Measurements from ENCODE around the gene MC4R.

Gene MC4R

DNA sequence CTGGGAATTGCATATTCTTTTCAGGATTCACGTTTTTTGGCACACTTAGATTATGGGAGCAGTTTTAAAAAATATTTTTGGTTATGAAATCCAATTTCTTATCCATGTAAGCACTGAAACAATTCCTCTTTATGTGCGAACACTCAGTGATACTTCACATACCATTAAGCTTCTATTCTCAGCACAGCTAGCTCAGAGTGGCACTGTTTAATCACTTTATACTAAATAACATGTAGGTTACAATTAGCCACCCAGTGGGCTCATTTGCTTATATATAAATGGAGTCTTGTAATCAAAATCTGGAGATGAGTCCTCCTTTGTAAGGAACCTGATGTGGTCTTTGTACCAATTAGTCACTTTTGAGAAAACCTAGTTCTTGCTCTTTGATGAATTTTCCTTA lies 11.3 kb upstream of the MC4R start:
- ChIA-PET POLR2A (no interaction called here), CTCF (interaction anchor here (1.1 kb wide), 1 partner anchor 11 kb away, joined by 4 read pairs; the partner anchor contains the start of gene MC4R)
- H3K4me1 ChIP-seq (ENCODE audit: control insufficient read depth, insufficient read depth, low read length) = no peaks in the 10 kb centered on the region
- H3K4me3 ChIP-seq (ENCODE audit: low read depth, low read length) = no peak overlapping the region
- H3K9me3 ChIP-seq (ENCODE audit: control insufficient read depth, insufficient read depth, low read depth, low read length) = no peaks in the 10 kb centered on the region
- TF ChIP-seq ZNF391 (tag by site-specific recombination; IDR thresholded peaks at IDR 0.05; ENCODE audit: borderline replicate concordance, low read depth) = no peak
- TF ChIP-seq ZNF274 (IDR thresholded peaks at IDR 0.05; ENCODE audit: low read length) = no peak
- no peak for TF ChIP-seq ZNF274 (tag by site-specific recombination; IDR thresholded peaks at IDR 0.05; ENCODE audit: borderline replicate concordance)
- no peak for TF ChIP-seq ZNF747 (tag by site-specific recombination; IDR thresholded peaks at IDR 0.05)
- no peak for TF ChIP-seq ZNF214 (tag by site-specific recombination; IDR thresholded peaks at IDR 0.05; ENCODE audit: borderline replicate concordance)
- no peak for TF ChIP-seq ZFP69B (tag by site-specific recombination; IDR thresholded peaks at IDR 0.05)
- TF ChIP-seq TCF7L2 (IDR thresholded peaks at IDR 0.05; ENCODE audit: borderline replicate concordance, low read depth, low read length) = no peak
- TF ChIP-seq, protein P1, sequence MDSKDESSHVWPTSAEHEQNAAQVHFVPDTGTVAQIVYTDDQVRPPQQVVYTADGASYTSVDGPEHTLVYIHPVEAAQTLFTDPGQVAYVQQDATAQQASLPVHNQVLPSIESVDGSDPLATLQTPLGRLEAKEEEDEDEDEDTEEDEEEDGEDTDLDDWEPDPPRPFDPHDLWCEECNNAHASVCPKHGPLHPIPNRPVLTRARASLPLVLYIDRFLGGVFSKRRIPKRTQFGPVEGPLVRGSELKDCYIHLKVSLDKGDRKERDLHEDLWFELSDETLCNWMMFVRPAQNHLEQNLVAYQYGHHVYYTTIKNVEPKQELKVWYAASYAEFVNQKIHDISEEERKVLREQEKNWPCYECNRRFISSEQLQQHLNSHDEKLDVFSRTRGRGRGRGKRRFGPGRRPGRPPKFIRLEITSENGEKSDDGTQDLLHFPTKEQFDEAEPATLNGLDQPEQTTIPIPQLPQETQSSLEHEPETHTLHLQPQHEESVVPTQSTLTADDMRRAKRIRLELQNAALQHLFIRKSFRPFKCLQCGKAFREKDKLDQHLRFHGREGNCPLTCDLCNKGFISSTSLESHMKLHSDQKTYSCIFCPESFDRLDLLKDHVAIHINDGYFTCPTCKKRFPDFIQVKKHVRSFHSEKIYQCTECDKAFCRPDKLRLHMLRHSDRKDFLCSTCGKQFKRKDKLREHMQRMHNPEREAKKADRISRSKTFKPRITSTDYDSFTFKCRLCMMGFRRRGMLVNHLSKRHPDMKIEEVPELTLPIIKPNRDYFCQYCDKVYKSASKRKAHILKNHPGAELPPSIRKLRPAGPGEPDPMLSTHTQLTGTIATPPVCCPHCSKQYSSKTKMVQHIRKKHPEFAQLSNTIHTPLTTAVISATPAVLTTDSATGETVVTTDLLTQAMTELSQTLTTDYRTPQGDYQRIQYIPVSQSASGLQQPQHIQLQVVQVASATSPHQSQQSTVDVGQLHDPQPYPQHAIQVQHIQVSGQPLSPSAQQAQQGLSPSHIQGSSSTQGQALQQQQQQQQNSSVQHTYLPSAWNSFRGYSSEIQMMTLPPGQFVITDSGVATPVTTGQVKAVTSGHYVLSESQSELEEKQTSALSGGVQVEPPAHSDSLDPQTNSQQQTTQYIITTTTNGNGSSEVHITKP (tag by site-specific recombination; IDR thresholded peaks at IDR 0.05) = no peak
- TF ChIP-seq, protein P2, sequence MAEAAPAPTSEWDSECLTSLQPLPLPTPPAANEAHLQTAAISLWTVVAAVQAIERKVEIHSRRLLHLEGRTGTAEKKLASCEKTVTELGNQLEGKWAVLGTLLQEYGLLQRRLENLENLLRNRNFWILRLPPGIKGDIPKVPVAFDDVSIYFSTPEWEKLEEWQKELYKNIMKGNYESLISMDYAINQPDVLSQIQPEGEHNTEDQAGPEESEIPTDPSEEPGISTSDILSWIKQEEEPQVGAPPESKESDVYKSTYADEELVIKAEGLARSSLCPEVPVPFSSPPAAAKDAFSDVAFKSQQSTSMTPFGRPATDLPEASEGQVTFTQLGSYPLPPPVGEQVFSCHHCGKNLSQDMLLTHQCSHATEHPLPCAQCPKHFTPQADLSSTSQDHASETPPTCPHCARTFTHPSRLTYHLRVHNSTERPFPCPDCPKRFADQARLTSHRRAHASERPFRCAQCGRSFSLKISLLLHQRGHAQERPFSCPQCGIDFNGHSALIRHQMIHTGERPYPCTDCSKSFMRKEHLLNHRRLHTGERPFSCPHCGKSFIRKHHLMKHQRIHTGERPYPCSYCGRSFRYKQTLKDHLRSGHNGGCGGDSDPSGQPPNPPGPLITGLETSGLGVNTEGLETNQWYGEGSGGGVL (tag by site-specific recombination; IDR thresholded peaks at IDR 0.05) = no peak
- TF ChIP-seq ZNF37A (tag by site-specific recombination; IDR thresholded peaks at IDR 0.05) = no peak
- no peak for TF ChIP-seq ZNF473 (tag by site-specific recombination; IDR thresholded peaks at IDR 0.05)
- TF ChIP-seq, protein P3, sequence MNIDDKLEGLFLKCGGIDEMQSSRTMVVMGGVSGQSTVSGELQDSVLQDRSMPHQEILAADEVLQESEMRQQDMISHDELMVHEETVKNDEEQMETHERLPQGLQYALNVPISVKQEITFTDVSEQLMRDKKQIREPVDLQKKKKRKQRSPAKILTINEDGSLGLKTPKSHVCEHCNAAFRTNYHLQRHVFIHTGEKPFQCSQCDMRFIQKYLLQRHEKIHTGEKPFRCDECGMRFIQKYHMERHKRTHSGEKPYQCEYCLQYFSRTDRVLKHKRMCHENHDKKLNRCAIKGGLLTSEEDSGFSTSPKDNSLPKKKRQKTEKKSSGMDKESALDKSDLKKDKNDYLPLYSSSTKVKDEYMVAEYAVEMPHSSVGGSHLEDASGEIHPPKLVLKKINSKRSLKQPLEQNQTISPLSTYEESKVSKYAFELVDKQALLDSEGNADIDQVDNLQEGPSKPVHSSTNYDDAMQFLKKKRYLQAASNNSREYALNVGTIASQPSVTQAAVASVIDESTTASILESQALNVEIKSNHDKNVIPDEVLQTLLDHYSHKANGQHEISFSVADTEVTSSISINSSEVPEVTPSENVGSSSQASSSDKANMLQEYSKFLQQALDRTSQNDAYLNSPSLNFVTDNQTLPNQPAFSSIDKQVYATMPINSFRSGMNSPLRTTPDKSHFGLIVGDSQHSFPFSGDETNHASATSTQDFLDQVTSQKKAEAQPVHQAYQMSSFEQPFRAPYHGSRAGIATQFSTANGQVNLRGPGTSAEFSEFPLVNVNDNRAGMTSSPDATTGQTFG (tag by site-specific recombination; IDR thresholded peaks at IDR 0.05; ENCODE audit: borderline replicate concordance) = no peak
- TF ChIP-seq ZNF558 (tag by site-specific recombination; IDR thresholded peaks at IDR 0.05) = no peak
- no peaks in the 10 kb centered on the region for H3K36me3 ChIP-seq (ENCODE audit: control insufficient read depth in 2 of 2, insufficient read depth in 1 of 2, low read length in 2 of 2)
- no peak overlapping the region for H3K27ac ChIP-seq (ENCODE audit: extremely low read depth, low read depth, low read length)

DNA sequence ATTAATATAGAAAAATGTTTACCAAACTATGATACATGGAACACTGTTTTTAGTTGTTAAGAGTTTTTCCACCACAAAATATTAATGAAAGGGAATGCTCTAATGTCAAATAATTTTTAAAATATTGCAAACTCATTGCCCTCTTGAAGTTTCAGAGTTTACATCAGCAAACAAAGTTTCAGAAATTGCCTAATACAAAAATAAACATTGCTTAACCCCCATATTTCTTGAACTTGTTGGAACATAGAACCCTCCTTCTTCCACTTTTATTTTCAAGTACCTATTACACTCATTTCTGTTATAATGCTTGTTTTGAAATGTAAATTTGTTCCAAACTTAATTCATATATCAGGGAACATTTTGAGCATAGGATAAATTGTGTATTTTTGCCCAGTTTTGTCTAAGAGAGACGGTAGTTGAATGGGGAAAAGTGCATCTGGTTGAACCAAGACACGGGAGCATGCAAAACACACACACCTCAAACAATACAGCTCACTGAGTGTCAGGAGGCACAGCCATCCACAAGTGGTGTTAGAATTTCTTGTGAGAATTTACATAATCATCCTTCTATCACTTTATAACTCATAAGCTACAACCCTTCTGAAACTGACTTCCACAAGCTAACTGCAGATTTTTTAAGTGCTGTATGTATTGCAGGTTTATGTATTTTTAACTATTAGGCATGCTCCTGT lies 5.3 kb upstream of the MC4R start:
- ChIA-PET POLR2A (no interaction called here), CTCF (interaction anchor here (0.5 kb wide), 1 partner anchor 710 kb away, joined by 3 read pairs; no protein-coding TSS in a partner anchor)
- Histone ChIP-seq H3K4me3 (ENCODE audit: low read depth, low read length) (no peak overlapping the region), H3K27ac (ENCODE audit: extremely low read depth, low read depth, low read length) (no peak overlapping the region), H3K9me3 (ENCODE audit: control insufficient read depth, insufficient read depth, low read depth, low read length) (no peaks in the 10 kb centered on the region), H3K4me1 (ENCODE audit: control insufficient read depth, insufficient read depth, low read length) (peaks cover 2% of the 10 kb centered on the region; the same call in 1 of the 2 replicates), H3K36me3 (ENCODE audit: control insufficient read depth in 2 of 2, insufficient read depth in 1 of 2, low read length in 2 of 2) (no peaks in the 10 kb centered on the region)
- TF ChIP-seq ZFP3 (tag by site-specific recombination; IDR thresholded peaks at IDR 0.05; ENCODE audit: low read depth) (no peak), ZNF2 (tag by site-specific recombination; IDR thresholded peaks at IDR 0.05) (no peak), KLF8 (tag by site-specific recombination; IDR thresholded peaks at IDR 0.05) (no peak), KLF16 (tag by site-specific recombination; IDR thresholded peaks at IDR 0.05) (no peak), ZNF341 (tag by site-specific recombination; IDR thresholded peaks at IDR 0.05; ENCODE audit: low read depth) (no peak), HOXC10 (CRISPR knock-in tag; IDR thresholded peaks at IDR 0.05) (no peak), OVOL3 (tag by site-specific recombination; IDR thresholded peaks at IDR 0.05) (no peak), BCL11B (tag by site-specific recombination; IDR thresholded peaks at IDR 0.05; ENCODE audit: low read depth) (no peak)
- TF ChIP-seq, protein P4, sequence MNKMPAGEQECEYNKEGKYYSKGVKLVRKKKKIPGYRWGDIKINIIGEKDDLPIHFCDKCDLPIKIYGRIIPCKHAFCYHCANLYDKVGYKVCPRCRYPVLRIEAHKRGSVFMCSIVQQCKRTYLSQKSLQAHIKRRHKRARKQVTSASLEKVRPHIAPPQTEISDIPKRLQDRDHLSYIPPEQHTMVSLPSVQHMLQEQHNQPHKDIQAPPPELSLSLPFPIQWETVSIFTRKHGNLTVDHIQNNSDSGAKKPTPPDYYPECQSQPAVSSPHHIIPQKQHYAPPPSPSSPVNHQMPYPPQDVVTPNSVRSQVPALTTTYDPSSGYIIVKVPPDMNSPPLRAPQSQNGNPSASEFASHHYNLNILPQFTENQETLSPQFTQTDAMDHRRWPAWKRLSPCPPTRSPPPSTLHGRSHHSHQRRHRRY (tag by site-specific recombination; IDR thresholded peaks at IDR 0.05) = no peak
- TF ChIP-seq, protein P1 (tag by site-specific recombination; IDR thresholded peaks at IDR 0.05) = no peak

Data from HEK293 (cell line).